Subcutaneous abdominal adipose tissue (tissue), 5 donors: Measurements from ENCODE around the gene RELN.

Experiments
- H3K27ac ChIP-seq: one replicate; pipeline ENCODE4 v1.7.0; 2013; ENCODE audit warnings: low read depth, mild to moderate bottlenecking, inconsistent platforms, low read length, moderate library complexity
- H3K27me3 ChIP-seq, 5 donors: one replicate each; pipeline ENCODE4 v1.7.0; 2013; ENCODE audit warnings: low read length in 5 of 5, inconsistent platforms in 1 of 5; ENCODE audit not compliant: control insufficient read depth in 5 of 5, insufficient read depth in 4 of 5
- H3K36me3 ChIP-seq, 5 donors: one replicate each; pipeline ENCODE4 v1.7.0; 2013; ENCODE audit warnings: low read length in 5 of 5; ENCODE audit not compliant: control insufficient read depth in 5 of 5, insufficient read depth in 5 of 5
- H3K4me1 ChIP-seq, 5 donors: one replicate each; pipeline ENCODE4 v1.7.0; 2013; ENCODE audit warnings: low read length in 5 of 5, mild to moderate bottlenecking in 3 of 5, moderate library complexity in 1 of 5; ENCODE audit not compliant: control insufficient read depth in 5 of 5, insufficient read depth in 5 of 5
- H3K4me3 ChIP-seq, 5 donors: one replicate each; pipeline ENCODE4 v1.7.0; 2013; ENCODE audit warnings: low read length in 5 of 5, low read depth in 1 of 5
- H3K9ac ChIP-seq, 5 donors: one replicate each; pipeline ENCODE4 v1.7.0; 2013; ENCODE audit warnings: low read length in 5 of 5, mild to moderate bottlenecking in 4 of 5, moderate library complexity in 3 of 5
- H3K9me3 ChIP-seq, 5 donors: one replicate each; pipeline ENCODE4 v1.7.0; 2013; ENCODE audit warnings: low read length in 5 of 5; ENCODE audit not compliant: control insufficient read depth in 5 of 5
- donor health status: healthy.
- donor health status: healthy.
- donor health status: healthy.
- donor health status: healthy.
- donor health status: healthy.

RELN gene

GRCh38 chr7:103549786-103550185 is 439.7 kb downstream of the RELN start:
- no peaks in the 10 kb centered on the region for H3K4me1 ChIP-seq
- no peak overlapping the region for H3K4me3 ChIP-seq
- H3K27ac ChIP-seq = no peak overlapping the region
- no peak overlapping the region for H3K9ac ChIP-seq
- H3K27me3 ChIP-seq = no peaks in the 10 kb centered on the region
- H3K9me3 ChIP-seq = no peaks in the 10 kb centered on the region
- no peaks in the 10 kb centered on the region for H3K36me3 ChIP-seq

DNA sequence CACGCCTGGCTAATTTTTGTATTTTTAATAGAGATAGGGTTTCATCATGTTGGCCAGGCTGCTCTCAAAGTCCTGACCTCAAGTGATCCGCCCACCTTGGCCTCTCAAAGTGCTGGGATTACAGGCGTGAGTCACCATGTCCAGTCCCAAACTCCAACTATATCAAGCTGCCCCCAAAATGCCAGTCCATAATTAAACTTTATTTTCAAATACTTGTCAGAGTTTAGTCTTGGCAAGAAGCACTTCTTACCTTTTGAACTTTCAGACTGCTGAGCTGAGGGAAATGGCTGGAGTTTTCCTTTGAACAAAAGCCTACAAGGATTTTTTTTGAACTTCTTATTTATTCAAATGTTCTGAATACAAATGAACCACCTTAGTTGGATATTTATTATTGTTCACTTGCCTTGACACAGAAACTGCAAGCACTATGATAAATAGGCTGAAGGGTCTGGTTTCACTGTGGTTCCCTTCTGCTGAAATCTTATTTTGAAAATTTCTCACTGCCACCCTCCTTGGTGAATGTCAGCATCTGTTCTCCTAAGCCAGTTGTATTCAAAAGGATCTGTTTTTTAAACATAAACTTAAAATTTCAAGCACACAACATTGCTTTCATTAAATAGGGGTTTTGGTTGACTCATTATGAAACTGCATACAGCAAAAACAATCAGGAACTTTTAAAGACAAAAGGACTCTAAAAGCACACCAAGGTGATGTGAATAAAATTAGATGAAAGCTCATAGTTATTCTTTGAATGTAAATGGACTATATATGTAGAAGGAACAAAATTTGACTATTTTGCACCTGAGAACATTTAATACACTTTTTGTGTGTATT is 441.8 kb downstream of the RELN start:
- Histone ChIP-seq H3K9me3 (no peaks in the 10 kb centered on the region), H3K27me3 (no peaks in the 10 kb centered on the region), H3K9ac (no peak overlapping the region), H3K4me3 (no peak overlapping the region), H3K27ac (no peak overlapping the region), H3K4me1 (no peaks in the 10 kb centered on the region), H3K36me3 (no peaks in the 10 kb centered on the region)

DNA sequence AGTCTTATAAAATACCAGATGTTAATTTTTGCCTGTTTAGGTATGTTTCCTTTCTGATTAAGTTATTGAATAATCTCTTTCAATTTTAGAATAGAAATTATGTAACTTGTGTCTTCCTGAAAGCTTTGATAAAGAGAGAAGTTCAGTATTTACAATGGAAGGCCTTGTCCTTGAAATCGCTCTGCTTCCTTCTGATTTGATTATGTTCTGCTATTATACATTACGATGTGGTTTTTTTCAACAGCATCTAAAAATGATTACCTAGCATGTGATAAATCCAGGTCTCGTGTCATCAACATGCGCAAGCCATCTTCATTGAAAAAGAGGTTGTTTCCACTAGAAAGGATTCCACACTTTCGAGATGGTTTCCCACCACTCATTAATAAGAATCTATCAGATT is 447.0 kb downstream of the RELN start:
- Histone ChIP-seq H3K4me1 (no peaks in the 10 kb centered on the region), H3K36me3 (no peaks in the 10 kb centered on the region), H3K27me3 (peaks cover 0 to 3% (median 0%) of the 10 kb centered on the region in 5 donors), H3K27ac (no peak overlapping the region), H3K9ac (no peak overlapping the region), H3K9me3 (no peaks in the 10 kb centered on the region), H3K4me3 (no peak overlapping the region)

- Histone ChIP-seq H3K4me1 (no peaks in the 10 kb centered on the region), H3K9me3 (no peaks in the 10 kb centered on the region), H3K9ac (no peak overlapping the region), H3K36me3 (no peaks in the 10 kb centered on the region), H3K27me3 (peaks cover 0 to 3% (median 0%) of the 10 kb centered on the region in 5 donors), H3K27ac (no peak overlapping the region), H3K4me3 (no peak overlapping the region)
These were observed 447.5 kb downstream of the RELN start for GRCh38 chr7:103541947-103542346.

DNA sequence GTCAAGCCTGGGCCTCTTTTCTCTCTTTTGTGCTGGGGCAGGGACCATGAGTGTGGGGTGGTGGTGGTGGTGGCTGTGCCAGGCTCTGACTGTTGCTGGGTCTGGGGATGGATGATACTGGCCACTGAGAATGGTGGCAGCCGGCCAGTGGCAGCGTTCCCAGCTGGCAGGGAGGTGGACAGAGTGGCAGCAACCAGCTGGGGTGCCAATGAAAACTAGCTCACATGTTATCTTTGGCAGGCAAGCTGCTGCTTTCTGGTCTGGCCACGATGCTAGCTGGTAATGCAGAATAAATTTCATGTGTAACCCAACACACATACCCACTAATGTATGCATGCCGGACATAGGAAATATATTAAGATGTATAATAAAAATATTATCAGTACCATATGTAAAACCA is 448.4 kb downstream of the RELN start:
- Histone ChIP-seq H3K27ac (no peak overlapping the region), H3K4me1 (no peaks in the 10 kb centered on the region), H3K9me3 (no peaks in the 10 kb centered on the region), H3K36me3 (no peaks in the 10 kb centered on the region), H3K27me3 (peaks cover 0 to 3% (median 0%) of the 10 kb centered on the region in 5 donors), H3K4me3 (no peak overlapping the region), H3K9ac (no peak overlapping the region)

- H3K9ac ChIP-seq = no peak overlapping the region
- H3K9me3 ChIP-seq = no peaks in the 10 kb centered on the region
- peaks cover 0 to 3% (median 0%) of the 10 kb centered on the region in 5 donors for H3K27me3 ChIP-seq
- no peak overlapping the region for H3K27ac ChIP-seq
- H3K36me3 ChIP-seq = no peaks in the 10 kb centered on the region
- no peaks in the 10 kb centered on the region for H3K4me1 ChIP-seq
- no peak overlapping the region for H3K4me3 ChIP-seq
These were observed 449.1 kb downstream of the RELN start for GRCh38 chr7:103540338-103540737.

GRCh38 chr7:103539875-103540274 is 449.6 kb downstream of the RELN start:
- H3K9me3 ChIP-seq = no peaks in the 10 kb centered on the region

DNA sequence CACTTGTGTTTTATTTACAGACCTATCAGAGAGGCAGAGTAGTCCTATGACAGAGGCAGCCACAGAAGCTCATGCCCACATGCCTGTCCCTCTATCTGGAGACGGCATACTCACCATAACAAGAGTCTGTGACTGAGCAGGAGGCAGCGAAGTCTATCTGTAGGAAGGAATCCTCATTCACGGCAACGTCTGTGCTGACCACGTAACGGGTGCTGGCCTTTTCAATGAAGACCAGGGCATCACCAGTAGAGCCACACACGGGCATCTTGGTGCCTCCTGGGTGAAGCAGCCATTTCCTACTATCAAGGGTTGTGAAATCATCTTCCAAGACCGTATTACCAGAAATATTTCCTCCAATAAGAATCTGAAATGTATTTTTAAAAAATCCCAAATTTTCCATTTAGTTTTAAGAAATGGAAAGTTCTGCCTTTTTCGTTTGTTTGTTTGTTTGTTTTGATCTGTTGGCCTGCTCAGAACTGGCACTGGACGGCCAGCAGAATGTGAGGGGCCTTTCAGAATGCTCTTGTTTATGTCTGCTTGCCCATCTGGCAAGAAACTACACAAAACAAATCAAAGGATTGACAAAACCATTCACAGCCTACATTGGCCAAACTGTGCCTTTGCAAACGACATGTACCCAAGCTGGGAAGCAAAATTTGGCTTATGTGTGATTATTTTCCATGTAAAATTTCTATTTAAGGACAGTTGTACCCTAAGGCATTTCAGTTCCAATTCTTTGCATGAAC is 450.3 kb downstream of the RELN start:
- H3K9ac ChIP-seq = no peak overlapping the region
- H3K27ac ChIP-seq = no peak overlapping the region
- H3K4me1 ChIP-seq = no peaks in the 10 kb centered on the region
- no peaks in the 10 kb centered on the region for H3K36me3 ChIP-seq
- peaks cover 0 to 3% (median 0%) of the 10 kb centered on the region in 5 donors for H3K27me3 ChIP-seq
- H3K9me3 ChIP-seq = no peaks in the 10 kb centered on the region
- no peak overlapping the region for H3K4me3 ChIP-seq

More at GRCh38 chr7:103539875-103540274, 449.6 kb downstream of the RELN start:
- no peak overlapping the region for H3K9ac ChIP-seq
- H3K4me1 ChIP-seq = no peaks in the 10 kb centered on the region
- no peak overlapping the region for H3K4me3 ChIP-seq
- H3K27ac ChIP-seq = no peak overlapping the region
- no peaks in the 10 kb centered on the region for H3K36me3 ChIP-seq
- H3K27me3 ChIP-seq = peaks cover 0 to 3% (median 0%) of the 10 kb centered on the region in 5 donors

DNA sequence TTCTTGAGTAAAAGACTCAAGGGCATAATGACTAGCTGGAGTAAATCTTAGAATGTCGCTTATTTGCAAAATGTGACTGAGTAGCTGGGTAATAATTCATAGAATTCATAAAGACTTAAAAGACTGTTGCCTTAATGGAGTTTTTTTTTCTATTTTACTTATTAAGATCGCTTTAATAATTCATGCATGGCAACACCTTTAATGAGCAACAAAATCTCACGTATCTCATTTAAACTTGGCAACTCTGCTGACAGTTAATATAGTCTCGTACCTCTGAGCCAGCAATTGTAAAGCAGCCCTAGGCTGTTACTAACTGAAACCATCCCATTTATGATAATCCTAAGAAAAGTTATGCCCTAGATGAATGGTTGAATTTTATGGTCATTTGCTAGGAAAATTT is 455.7 kb downstream of the RELN start:
- no peak overlapping the region for H3K27ac ChIP-seq

GRCh38 chr7:103532955-103533354 is 456.5 kb downstream of the RELN start:
- H3K27ac ChIP-seq = no peak overlapping the region
- no peak overlapping the region for H3K4me3 ChIP-seq
- no peaks in the 10 kb centered on the region for H3K36me3 ChIP-seq
- H3K9me3 ChIP-seq = no peaks in the 10 kb centered on the region
- no peak overlapping the region for H3K9ac ChIP-seq
- H3K27me3 ChIP-seq = peaks cover 0 to 3% (median 0%) of the 10 kb centered on the region in 5 donors
- H3K4me1 ChIP-seq = no peaks in the 10 kb centered on the region

More for the DNA sequence above, 455.7 kb downstream of the RELN start:
- H3K4me1 ChIP-seq = no peaks in the 10 kb centered on the region
- peaks cover 0 to 3% (median 0%) of the 10 kb centered on the region in 5 donors for H3K27me3 ChIP-seq
- no peaks in the 10 kb centered on the region for H3K9me3 ChIP-seq
- H3K9ac ChIP-seq = no peak overlapping the region
- H3K4me3 ChIP-seq = no peak overlapping the region
- no peaks in the 10 kb centered on the region for H3K36me3 ChIP-seq
